SH-SY5Y (cell line): ENCODE measurements around the gene OCIAD2.

Source experiments
- GATA2 ChIP-seq: IDR thresholded peaks from 2 replicates; pipeline ENCODE4 v1.6.1; 2011; ENCODE audit warnings: mild to moderate bottlenecking, low read depth, low read length
- GATA3 ChIP-seq: IDR thresholded peaks from 2 replicates; pipeline ENCODE4 v1.6.1; 2011; ENCODE audit warnings: low read depth, mild to moderate bottlenecking, low read length, moderate library complexity

- no peak for TF ChIP-seq GATA2
- TF ChIP-seq GATA3 = no peak
Observed at GRCh38 chr4:48841045-48841827, 65.3 kb downstream of the OCIAD2 start.
